GM12878 (cell line): Measurements from ENCODE around the gene TSPAN15.

Source experiments
- ASH2L ChIP-seq: fragments of 300-600, 200-600 bp; sonication (generic); IDR thresholded peaks from 2 replicates; pipeline ENCODE4 v1.6.1; 2017; ENCODE audit warnings: low read depth, mild to moderate bottlenecking, borderline replicate concordance
- ATF2 ChIP-seq: IDR thresholded peaks from 2 replicates; pipeline ENCODE4 v1.6.1; 2012; ENCODE audit warnings: low read length, inconsistent platforms
- BCL3 ChIP-seq: IDR thresholded peaks from 2 replicates; pipeline ENCODE4 v1.6.1; 2011; ENCODE audit warnings: borderline replicate concordance, low read depth, mild to moderate bottlenecking, moderate library complexity, low read length; ENCODE audit not compliant: insufficient read depth, poor library complexity, severe bottlenecking
- BRCA1 ChIP-seq: IDR thresholded peaks from 2 replicates; pipeline ENCODE4 v1.6.1; 2011; ENCODE audit warnings: low read depth, low read length, improper control_type of control experiment
- CEBPB ChIP-seq, 2 experiments: fragments of 150-350 bp in 1 of 2; IDR thresholded peaks; 2 replicates each; pipeline ENCODE4 v1.6.1; 2012 to 2014; ENCODE audit warnings: low read depth in 2 of 2, low read length in 2 of 2, borderline replicate concordance in 1 of 2, inconsistent platforms in 1 of 2
- CTCF ChIP-seq, 3 experiments: IDR thresholded peaks in 2 of 3; conservative IDR thresholded peaks in 1 of 3; 2 replicates each; pipeline ENCODE4 v1.5.1; 2011; ENCODE audit warnings: low read depth in 3 of 3, low read length in 3 of 3, mild to moderate bottlenecking in 3 of 3, control low read depth in 2 of 3, moderate library complexity in 2 of 3, inconsistent platforms in 1 of 3, mixed read lengths in 1 of 3; ENCODE audit not compliant: control insufficient read depth in 2 of 3, insufficient read depth in 1 of 3; ENCODE audit errors: extremely low read depth in 1 of 3
- HCFC1 ChIP-seq: fragments of 150-350 bp; IDR thresholded peaks from 2 replicates; pipeline ENCODE4 v1.6.1; 2014; ENCODE audit warnings: low read length
- MYB ChIP-seq: fragments of 150-350 bp; IDR thresholded peaks from 2 replicates; pipeline ENCODE4 v1.6.1; 2014; ENCODE audit warnings: mild to moderate bottlenecking, low read depth, low read length, borderline replicate concordance
- MYC ChIP-seq: IDR thresholded peaks from 2 replicates; pipeline ENCODE4 v1.6.1; 2011; ENCODE audit warnings: mild to moderate bottlenecking, low read length, moderate library complexity, inconsistent platforms; ENCODE audit not compliant: insufficient read depth, insufficient replicate concordance, insufficient read length, severe bottlenecking
- RAD21 ChIP-seq: IDR thresholded peaks from 2 replicates; pipeline ENCODE4 v1.6.1; 2011; ENCODE audit warnings: mild to moderate bottlenecking, low read depth, low read length, moderate library complexity; ENCODE audit not compliant: insufficient read depth
- REST ChIP-seq: IDR thresholded peaks from 2 replicates; pipeline ENCODE4 v1.6.1; 2012; ENCODE audit warnings: mild to moderate bottlenecking, low read depth, low read length

GRCh38 chr10:69486922-69487730, 35.9 kb downstream of the TSPAN15 start:
- TF ChIP-seq MYC (no peak), ASH2L (no peak), BRCA1 (no peak), RAD21 (no peak), CTCF (IDR thresholded peaks at IDR 0.05 in 2 of 3, conservative IDR thresholded peaks at IDR 0.05 in 1 of 3; ENCODE audit: control insufficient read depth in 2 of 3, extremely low read depth in 1 of 3, insufficient read depth in 1 of 3, low read depth in 3 of 3, low read length in 3 of 3) (no peak), HCFC1 (no peak), REST (no peak), MYB (no peak), CEBPB (IDR thresholded peaks at IDR 0.05; ENCODE audit: borderline replicate concordance in 1 of 2, low read depth in 2 of 2, low read length in 2 of 2) (no peak), ATF2 (no peak), BCL3 (no peak)
